Liver (tissue), 9 donors: Measurements from ENCODE around the gene NRROS. TPM values are rescaled to one million over a fixed set of nuclear protein-coding genes. Genes with fewer than 3 reads are reported as not detected.

Experiments used
- DNase-seq: peaks from one replicate; pipeline ENCODE4 v3.0.0-alpha.2; 2017; ENCODE audit warnings: low spot score
- H3K27ac ChIP-seq, 2 donors: one replicate each; pipeline ENCODE4 v1.7.0; 2013; ENCODE audit warnings: inconsistent platforms in 2 of 2, low read length in 2 of 2, control low read depth in 1 of 2, low read depth in 1 of 2, mild to moderate bottlenecking in 1 of 2
- H3K27me3 ChIP-seq, 4 donors: one replicate each; pipeline versions ENCODE4 v1.6.1 to v1.7.0; 2013; ENCODE audit warnings: low read length in 3 of 4, inconsistent platforms in 1 of 4, mild to moderate bottlenecking in 1 of 4, moderate library complexity in 1 of 4; ENCODE audit not compliant: control insufficient read depth in 4 of 4, insufficient read depth in 4 of 4
- H3K36me3 ChIP-seq, 4 donors: one replicate each; pipeline versions ENCODE4 v1.6.1 to v1.7.0; 2013; ENCODE audit warnings: low read length in 3 of 4, mild to moderate bottlenecking in 3 of 4, low read depth in 1 of 4, moderate library complexity in 1 of 4; ENCODE audit not compliant: control insufficient read depth in 4 of 4, insufficient read depth in 3 of 4
- H3K4me1 ChIP-seq, 4 donors: one replicate each; pipeline versions ENCODE4 v1.6.1 to v1.7.0; 2013; ENCODE audit warnings: low read length in 3 of 4, mild to moderate bottlenecking in 3 of 4, moderate library complexity in 1 of 4; ENCODE audit not compliant: control insufficient read depth in 4 of 4, insufficient read depth in 4 of 4
- H3K4me3 ChIP-seq, 3 donors: one replicate each; pipeline versions ENCODE4 v1.6.1 to v1.7.0; 2013; ENCODE audit warnings: low read length in 3 of 3, control low read depth in 1 of 3, low read depth in 1 of 3, mild to moderate bottlenecking in 1 of 3
- H3K9ac ChIP-seq, 2 donors: one replicate each; pipeline ENCODE4 v1.7.0; 2013; ENCODE audit warnings: low read length in 2 of 2, mild to moderate bottlenecking in 2 of 2, moderate library complexity in 2 of 2, control low read depth in 1 of 2, low read depth in 1 of 2
- H3K9me3 ChIP-seq, 4 donors: one replicate each; pipeline versions ENCODE4 v1.6.1 to v1.7.0; 2013; ENCODE audit warnings: low read length in 3 of 4; ENCODE audit not compliant: control insufficient read depth in 4 of 4
- CTCF ChIP-seq: fragments of 150-350 bp; IDR thresholded peaks from 2 replicates; pipeline ENCODE4 v1.5.1; 2017; ENCODE audit warnings: improper control_type of control experiment, low read depth, low read length; ENCODE audit not compliant: missing input control
- EGR1 ChIP-seq, 2 donors: IDR thresholded peaks; 2 replicates each; pipeline ENCODE4 v1.6.1; 2016 to 2018; ENCODE audit warnings: antibody characterized with exemption in 2 of 2, low read depth in 2 of 2
- FOXA1 ChIP-seq: IDR thresholded peaks from 2 replicates; pipeline ENCODE4 v1.6.1; 2016; ENCODE audit warnings: antibody characterized with exemption
- FOXA2 ChIP-seq: IDR thresholded peaks from 2 replicates; pipeline ENCODE4 v1.6.1; 2016; ENCODE audit warnings: antibody characterized with exemption
- GABPA ChIP-seq, 2 donors: IDR thresholded peaks in 1 of 2; conservative IDR thresholded peaks in 1 of 2; 2 replicates each; pipeline ENCODE4 v1.6.1; 2016; ENCODE audit warnings: antibody characterized with exemption in 2 of 2, mild to moderate bottlenecking in 1 of 2, moderate library complexity in 1 of 2
- HNF4A ChIP-seq, 2 donors: conservative IDR thresholded peaks; 2 replicates each; pipeline ENCODE4 v1.6.1; 2016; ENCODE audit warnings: antibody characterized with exemption in 2 of 2, mild to moderate bottlenecking in 2 of 2
- HNF4G ChIP-seq: IDR thresholded peaks from 2 replicates; pipeline ENCODE4 v1.6.1; 2016; ENCODE audit warnings: antibody characterized with exemption
- JUND ChIP-seq, 2 donors: IDR thresholded peaks; 2 replicates each; pipeline ENCODE4 v1.6.1; 2016; ENCODE audit warnings: antibody characterized with exemption in 2 of 2
- RAD21 ChIP-seq, 2 donors: IDR thresholded peaks; 2 replicates each; pipeline ENCODE4 v1.6.1; 2016; ENCODE audit warnings: antibody characterized with exemption in 2 of 2, mild to moderate bottlenecking in 2 of 2
- SP1 ChIP-seq: IDR thresholded peaks from 2 replicates; pipeline ENCODE4 v1.6.1; 2018; ENCODE audit warnings: antibody characterized with exemption, mild to moderate bottlenecking
- TAF1 ChIP-seq: conservative IDR thresholded peaks from 2 replicates; pipeline ENCODE4 v1.6.1; 2016; ENCODE audit warnings: antibody characterized with exemption, mild to moderate bottlenecking
- YY1 ChIP-seq: IDR thresholded peaks from 2 replicates; pipeline ENCODE4 v1.6.1; 2016; ENCODE audit warnings: antibody characterized with exemption, mild to moderate bottlenecking
- ZBTB33 ChIP-seq: IDR thresholded peaks from 2 replicates; pipeline ENCODE4 v1.6.1; 2016; ENCODE audit warnings: antibody characterized with exemption
- WGBS: extraction: QIAGEN DNeasy Blood & Tissue Kit; methylation state at CpG from one replicate; pipeline ENCODE4 v1.1.7; 2013; 5-methylcytosine and 5-hydroxymethylcytosine counted together
- polyA plus RNA-seq, 2 donors: library from polyadenylated mRNA; stranded (reverse) in 1 of 2; unstranded in 1 of 2; fragments of 200-250 nt in 1 of 2; fragments of >200 nt in 1 of 2; fragmentation: Nextera tagmentation in 1 of 2; extraction: Ambion mirVana in 1 of 2; gene quantifications; one replicate each; pipeline versions ENCODE4 v1.2.1 to v1.2.3, GENCODE V29; 2013 to 2015
- total RNA-seq, 2 donors: library from RNA; depleted of rRNA; stranded (reverse); fragments of >200 nt; gene quantifications; one replicate each; pipeline ENCODE4 v1.2.3, GENCODE V29; 2014
- TF ChIP-seq, protein P1 (sequence below): IDR thresholded peaks from 2 replicates; pipeline ENCODE4 v1.6.1; 2016; ENCODE audit warnings: antibody characterized with exemption
- TF ChIP-seq, protein P2 (sequence below): IDR thresholded peaks from 2 replicates; pipeline ENCODE4 v1.6.1; 2016; ENCODE audit warnings: antibody characterized with exemption, mild to moderate bottlenecking
- donor health status: healthy.
- donor health status: healthy.
- donor health status: healthy.
- donor health status: healthy.
- donor health status: healthy.

Gene NRROS
- total and polyA plus RNA-seq, 4 donors = 0.82 to 9.2 (median 3.0) TPM

DNA sequence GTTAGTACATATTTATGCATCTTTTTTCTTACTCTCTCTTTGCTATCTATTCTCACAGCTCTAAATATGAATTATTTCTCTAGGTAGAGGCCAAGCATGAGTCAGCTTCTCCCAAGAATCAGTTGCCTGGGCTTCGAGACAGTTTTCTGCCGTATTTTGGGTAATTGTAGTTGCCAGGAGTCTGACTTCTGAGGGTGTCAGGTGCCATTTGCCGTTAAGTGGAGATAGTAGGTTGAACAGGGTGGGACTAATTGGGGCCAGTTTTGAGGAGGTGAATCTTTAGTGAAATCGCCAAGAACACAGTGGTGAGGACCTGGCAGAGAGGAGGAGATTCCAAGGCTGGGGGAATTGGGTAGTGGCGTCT is 7.8 kb upstream of the NRROS start:
- Histone ChIP-seq H3K4me1 (peaks cover 2 to 12% (median 7%) of the 10 kb centered on the region in 4 donors), H3K36me3 (no peaks in the 10 kb centered on the region), H3K9ac (peak overlapping the region in 1 of 2 donors; percentile 58), H3K27ac (peak overlapping the region; percentile 62 to 85), H3K4me3 (peak overlapping the region; percentile 41 to 79 (median 75)), H3K27me3 (no peaks in the 10 kb centered on the region), H3K9me3 (no peaks in the 10 kb centered on the region)
- 42% methylated on average over 5 of the region's 5 CpGs for WGBS
- TF ChIP-seq GABPA (IDR thresholded peaks at IDR 0.05 in 1 of 2, conservative IDR thresholded peaks at IDR 0.05 in 1 of 2) = no peak
- no peak for TF ChIP-seq YY1
- no peak for TF ChIP-seq CTCF
- DNase-seq = no peak

GRCh38 chr3:196632046-196632751 is 7.3 kb upstream of the NRROS start:
- Histone ChIP-seq H3K27ac (peak overlapping the region; percentile 62 to 85), H3K9ac (peak overlapping the region in 1 of 2 donors; percentile 58), H3K4me3 (peak overlapping the region; percentile 41 to 79 (median 75)), H3K27me3 (no peaks in the 10 kb centered on the region), H3K9me3 (no peaks in the 10 kb centered on the region), H3K36me3 (no peaks in the 10 kb centered on the region), H3K4me1 (peaks cover 2 to 12% (median 7%) of the 10 kb centered on the region in 4 donors)
- WGBS = 2% methylated on average over 43 of the region's 43 CpGs
- peak; percentile 85 for DNase-seq
- peak; percentile 45 to 46 for TF ChIP-seq HNF4A (conservative IDR thresholded peaks at IDR 0.05)
- no peak for TF ChIP-seq FOXA2
- TF ChIP-seq HNF4G = no peak
- TF ChIP-seq, protein P1, sequence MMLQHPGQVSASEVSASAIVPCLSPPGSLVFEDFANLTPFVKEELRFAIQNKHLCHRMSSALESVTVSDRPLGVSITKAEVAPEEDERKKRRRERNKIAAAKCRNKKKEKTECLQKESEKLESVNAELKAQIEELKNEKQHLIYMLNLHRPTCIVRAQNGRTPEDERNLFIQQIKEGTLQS = no peak
- TF ChIP-seq CTCF = peak; percentile 13
- peak; percentile 40 for TF ChIP-seq TAF1
- no peak for TF ChIP-seq EGR1 (IDR thresholded peaks at IDR 0.05; ENCODE audit: low read depth in 2 of 2)
- TF ChIP-seq YY1 = peak; percentile 95
- peak in 1 of 2 donors; percentile 74 for TF ChIP-seq GABPA (IDR thresholded peaks at IDR 0.05 in 1 of 2, conservative IDR thresholded peaks at IDR 0.05 in 1 of 2)
- no peak for TF ChIP-seq FOXA1
- TF ChIP-seq RAD21 (IDR thresholded peaks at IDR 0.05) = peak; percentile 37 to 44
- TF ChIP-seq, protein P2, sequence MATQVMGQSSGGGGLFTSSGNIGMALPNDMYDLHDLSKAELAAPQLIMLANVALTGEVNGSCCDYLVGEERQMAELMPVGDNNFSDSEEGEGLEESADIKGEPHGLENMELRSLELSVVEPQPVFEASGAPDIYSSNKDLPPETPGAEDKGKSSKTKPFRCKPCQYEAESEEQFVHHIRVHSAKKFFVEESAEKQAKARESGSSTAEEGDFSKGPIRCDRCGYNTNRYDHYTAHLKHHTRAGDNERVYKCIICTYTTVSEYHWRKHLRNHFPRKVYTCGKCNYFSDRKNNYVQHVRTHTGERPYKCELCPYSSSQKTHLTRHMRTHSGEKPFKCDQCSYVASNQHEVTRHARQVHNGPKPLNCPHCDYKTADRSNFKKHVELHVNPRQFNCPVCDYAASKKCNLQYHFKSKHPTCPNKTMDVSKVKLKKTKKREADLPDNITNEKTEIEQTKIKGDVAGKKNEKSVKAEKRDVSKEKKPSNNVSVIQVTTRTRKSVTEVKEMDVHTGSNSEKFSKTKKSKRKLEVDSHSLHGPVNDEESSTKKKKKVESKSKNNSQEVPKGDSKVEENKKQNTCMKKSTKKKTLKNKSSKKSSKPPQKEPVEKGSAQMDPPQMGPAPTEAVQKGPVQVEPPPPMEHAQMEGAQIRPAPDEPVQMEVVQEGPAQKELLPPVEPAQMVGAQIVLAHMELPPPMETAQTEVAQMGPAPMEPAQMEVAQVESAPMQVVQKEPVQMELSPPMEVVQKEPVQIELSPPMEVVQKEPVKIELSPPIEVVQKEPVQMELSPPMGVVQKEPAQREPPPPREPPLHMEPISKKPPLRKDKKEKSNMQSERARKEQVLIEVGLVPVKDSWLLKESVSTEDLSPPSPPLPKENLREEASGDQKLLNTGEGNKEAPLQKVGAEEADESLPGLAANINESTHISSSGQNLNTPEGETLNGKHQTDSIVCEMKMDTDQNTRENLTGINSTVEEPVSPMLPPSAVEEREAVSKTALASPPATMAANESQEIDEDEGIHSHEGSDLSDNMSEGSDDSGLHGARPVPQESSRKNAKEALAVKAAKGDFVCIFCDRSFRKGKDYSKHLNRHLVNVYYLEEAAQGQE = no peak
- TF ChIP-seq SP1 = peak; percentile 31
- TF ChIP-seq ZBTB33 = no peak
- no peak for TF ChIP-seq JUND (IDR thresholded peaks at IDR 0.05)
